WTC11 (cell line): ENCODE data around the gene GAD2. TPM values are rescaled to one million over a fixed set of nuclear protein-coding genes. Genes with fewer than 3 reads are reported as not detected.

ENCODE experiments used
- ATAC-seq: fragments of 200-7000 bp; cut with Tn5 transposase; 2 replicates; pipeline ENCODE4 v1.10.0; 2021; ENCODE audit warnings: mild to moderate bottlenecking, moderate library complexity
- CTCF ChIA-PET: fragments of 300-600 bp; sonication (Branson Sonifier 250); formaldehyde crosslinking; loops from one replicate; lab custom pipeline; 2021; ENCODE audit warnings: antibody characterized with exemption; lab: Charles Lee
- POLR2A ChIA-PET: fragments of 350-600 bp; sonication (Branson Sonifier 250); formaldehyde crosslinking; loops from one replicate; lab custom pipeline; 2021; ENCODE audit warnings: antibody characterized with exemption; lab: Charles Lee
- DNase-seq: peaks from one replicate; pipeline ENCODE4 v3.0.0; 2021; ENCODE audit warnings: low spot score
- H3K27ac Mint-ChIP-seq: 2 replicates; pipeline ENCODE4 v1.8.0; 2021; ENCODE audit warnings: mixed read lengths
- H3K27me3 Mint-ChIP-seq: 2 replicates; pipeline ENCODE4 v1.8.0; 2021; ENCODE audit warnings: low read depth, mild to moderate bottlenecking, moderate library complexity, mixed read lengths
- H3K36me3 Mint-ChIP-seq: 2 replicates; pipeline ENCODE4 v1.8.0; 2021; ENCODE audit warnings: mixed read lengths
- H3K4me1 Mint-ChIP-seq: 2 replicates; pipeline ENCODE4 v1.8.0; 2022; ENCODE audit warnings: mixed read lengths
- H3K4me3 Mint-ChIP-seq: 2 replicates; pipeline ENCODE4 v1.8.0; 2021; ENCODE audit warnings: mild to moderate bottlenecking, moderate library complexity, mixed read lengths
- H3K9me3 Mint-ChIP-seq: 2 replicates; pipeline ENCODE4 v1.8.0; 2021; ENCODE audit warnings: mixed read lengths
- AR ChIP-seq: fragments of 250-450 bp; sonication (Bioruptor Pico); IDR thresholded peaks from 2 replicates; pipeline ENCODE4 v1.9.0; 2021; ENCODE audit warnings: mild to moderate bottlenecking
- ATF6 ChIP-seq: sonication (generic); formaldehyde crosslinking; IDR thresholded peaks from 2 replicates; pipeline ENCODE4 v1.8.1; 2023; ENCODE audit warnings: mild to moderate bottlenecking, missing genetic modification reagents
- CREM ChIP-seq: sonication (generic); formaldehyde crosslinking; IDR thresholded peaks from 2 replicates; pipeline ENCODE4 v1.8.1; 2022; ENCODE audit warnings: mild to moderate bottlenecking, missing genetic modification reagents, moderate library complexity
- E2F1 ChIP-seq: sonication (generic); formaldehyde crosslinking; IDR thresholded peaks from 2 replicates; pipeline ENCODE4 v1.8.0; 2022; ENCODE audit warnings: mild to moderate bottlenecking, missing genetic modification reagents
- E2F4 ChIP-seq: sonication (generic); formaldehyde crosslinking; IDR thresholded peaks from 2 replicates; pipeline ENCODE4 v1.8.1; 2022; ENCODE audit warnings: low read depth, mild to moderate bottlenecking, moderate library complexity, missing genetic modification reagents, borderline replicate concordance
- ELF4 ChIP-seq: sonication (generic); formaldehyde crosslinking; IDR thresholded peaks from 2 replicates; pipeline ENCODE4 v1.8.1; 2022; ENCODE audit warnings: low read depth, mild to moderate bottlenecking, moderate library complexity, missing genetic modification reagents
- FOXK1 ChIP-seq: sonication (generic); formaldehyde crosslinking; IDR thresholded peaks from 2 replicates; pipeline ENCODE4 v1.8.0; 2022; ENCODE audit warnings: mild to moderate bottlenecking, moderate library complexity, missing genetic modification reagents
- FOXP4 ChIP-seq: sonication (generic); formaldehyde crosslinking; IDR thresholded peaks from 2 replicates; pipeline ENCODE4 v1.8.0; 2022; ENCODE audit warnings: mild to moderate bottlenecking, missing genetic modification reagents
- MXD4 ChIP-seq: fragments of 250-450 bp; sonication (Bioruptor Pico); IDR thresholded peaks from 2 replicates; pipeline ENCODE4 v1.8.0; 2021; ENCODE audit warnings: mild to moderate bottlenecking, moderate library complexity, borderline replicate concordance
- NR1H2 ChIP-seq: sonication (generic); formaldehyde crosslinking; IDR thresholded peaks from 2 replicates; pipeline ENCODE4 v1.9.0; 2021; ENCODE audit warnings: mild to moderate bottlenecking, moderate library complexity, missing genetic modification reagents
- RELA ChIP-seq: sonication (generic); formaldehyde crosslinking; IDR thresholded peaks from 2 replicates; pipeline ENCODE4 v1.8.1; 2022; ENCODE audit warnings: missing genetic modification reagents, mild to moderate bottlenecking, borderline replicate concordance
- ZNF232 ChIP-seq: sonication (generic); formaldehyde crosslinking; IDR thresholded peaks from 2 replicates; pipeline ENCODE4 v1.8.0; 2022; ENCODE audit warnings: mild to moderate bottlenecking, missing genetic modification reagents
- ZNF281 ChIP-seq: sonication (generic); formaldehyde crosslinking; IDR thresholded peaks from 2 replicates; pipeline ENCODE4 v1.8.0; 2023; ENCODE audit warnings: mild to moderate bottlenecking, missing genetic modification reagents
- ZNF512 ChIP-seq: sonication (generic); formaldehyde crosslinking; IDR thresholded peaks from 2 replicates; pipeline ENCODE4 v1.8.1; 2022; ENCODE audit warnings: missing genetic modification reagents, borderline replicate concordance
- ZSCAN18 ChIP-seq: fragments of 250-450 bp; sonication (Bioruptor Pico); IDR thresholded peaks from 2 replicates; pipeline ENCODE4 v2.1.2; 2022; ENCODE audit warnings: mild to moderate bottlenecking, moderate library complexity
- total RNA-seq: library from RNA; stranded (reverse); gene quantifications from 3 replicates; pipeline ENCODE4 v1.2.3, GENCODE V29; 2021

GAD2 gene
- total RNA-seq, 1 experiment from 2014 or later: 1.7 TPM

- no peak for TF ChIP-seq ATF6 (CRISPR knock-in tag)
- no peak for TF ChIP-seq RELA (CRISPR knock-in tag)
- no peak for TF ChIP-seq ZNF281 (CRISPR knock-in tag)
Observed at GRCh38 chr10:26219676-26220075, 3.1 kb downstream of the GAD2 start (continued).

- CTCF ChIA-PET: no interaction called here
- Mint-ChIP-seq H3K27ac (no peak overlapping the region), H3K27me3 (peaks cover 63% of the 10 kb centered on the region), H3K4me3 (no peak overlapping the region), H3K9me3 (no peaks in the 10 kb centered on the region), H3K4me1 (peaks cover 42% of the 10 kb centered on the region), H3K36me3 (no peaks in the 10 kb centered on the region)
- POLR2A ChIA-PET: no interaction called here
- no peak for ATAC-seq
- DNase-seq: no peak
- no peak for TF ChIP-seq NR1H2
- TF ChIP-seq AR: no peak
- TF ChIP-seq MXD4 (CRISPR knock-in tag): no peak
- no peak for TF ChIP-seq FOXK1 (CRISPR knock-in tag)
- no peak for TF ChIP-seq ATF6 (CRISPR knock-in tag)
- TF ChIP-seq ELF4 (CRISPR knock-in tag): no peak
- TF ChIP-seq E2F1 (CRISPR knock-in tag): no peak
- no peak for TF ChIP-seq FOXP4
- no peak for TF ChIP-seq E2F4 (CRISPR knock-in tag)
- TF ChIP-seq ZNF232 (CRISPR knock-in tag): no peak
- TF ChIP-seq CREM (CRISPR knock-in tag): no peak
- no peak for TF ChIP-seq ZNF512
- TF ChIP-seq ZSCAN18 (CRISPR knock-in tag): no peak
- no peak for TF ChIP-seq RELA (CRISPR knock-in tag)
Observed at GRCh38 chr10:26220901-26221300, 4.3 kb downstream of the GAD2 start.
